H1 (cell line): Measurements from ENCODE around the gene ANKMY2. TPM values are rescaled to one million over a fixed set of nuclear protein-coding genes. Genes with fewer than 3 reads are reported as not detected.

Experiments
- CTCF ChIA-PET: fragments of 300-600 bp; sonication (Branson Sonifier 250); formaldehyde crosslinking; loops from one replicate; lab custom pipeline; 2021; ENCODE audit not compliant: partially characterized antibody; lab: Charles Lee
- POLR2A ChIA-PET: fragments of 300-600 bp; sonication (Branson Sonifier 250); formaldehyde crosslinking; loops from one replicate; lab custom pipeline; 2021; ENCODE audit warnings: inconsistent platforms; ENCODE audit not compliant: partially characterized antibody; lab: Charles Lee
- DNase-seq, 2 experiments: peaks; one replicate each; pipeline versions ENCODE4 v3.0.0 to v3.0.0-alpha.2; 2010 to 2022; ENCODE audit warnings: low spot score in 2 of 2, low read depth in 1 of 2, mixed read lengths in 1 of 2
- FAIRE-seq: peaks from 2 replicates; lab custom pipeline; 2011; peaks lifted over from hg19 to GRCh38; lab: Jason Lieb, UNC
- H2AFZ ChIP-seq: 2 replicates; pipeline ENCODE4 v1.8.1; 2012; ENCODE audit warnings: low read length, inconsistent platforms
- H2AK5ac ChIP-seq: 2 replicates; pipeline ENCODE4 v1.6.1; 2013; ENCODE audit warnings: low read depth, low read length
- H2BK120ac ChIP-seq: replicated peaks from 2 replicates; pipeline ENCODE3; 2013; ENCODE audit warnings: low read depth, low read length, inconsistent platforms
- H2BK12ac ChIP-seq: 2 replicates; pipeline ENCODE4 v1.6.1; 2013; ENCODE audit warnings: low read depth, low read length
- H2BK15ac ChIP-seq: 2 replicates; pipeline ENCODE4 v1.6.1; 2013; ENCODE audit warnings: low read length
- H2BK20ac ChIP-seq: 2 replicates; pipeline ENCODE4 v1.6.1; 2013; ENCODE audit warnings: low read length
- H2BK5ac ChIP-seq: 2 replicates; pipeline ENCODE4 v1.6.1; 2013; ENCODE audit warnings: low read depth, low read length
- H3K14ac ChIP-seq: 2 replicates; pipeline ENCODE4 v1.6.1; 2013; ENCODE audit warnings: inconsistent platforms; ENCODE audit not compliant: insufficient read length
- H3K18ac ChIP-seq: 2 replicates; pipeline ENCODE4 v1.6.1; 2013; ENCODE audit warnings: low read length; ENCODE audit errors: extremely low read depth
- H3K23ac ChIP-seq: 2 replicates; pipeline ENCODE4 v1.6.1; 2013; ENCODE audit warnings: inconsistent platforms; ENCODE audit not compliant: insufficient read length
- H3K23me2 ChIP-seq: 2 replicates; pipeline ENCODE4 v1.6.1; 2013; ENCODE audit warnings: low read depth, low read length
- H3K27ac ChIP-seq: 2 replicates; pipeline ENCODE4 v1.6.1; 2011; ENCODE audit warnings: low read depth, low read length, inconsistent platforms
- H3K27me3 ChIP-seq, 4 experiments: replicated peaks in 1 of 4; 1 replicate in 1 of 4; 2 replicates in 3 of 4; pipeline versions ENCODE4 v1.6.1 to v1.8.1; 2011 to 2013; ENCODE audit warnings: low read length in 3 of 4, mild to moderate bottlenecking in 3 of 4, inconsistent platforms in 2 of 4, mixed read lengths in 2 of 4, moderate library complexity in 1 of 4; ENCODE audit not compliant: control insufficient read depth in 3 of 4, insufficient read depth in 3 of 4; ENCODE audit errors: extremely low read depth in 1 of 4
- H3K36me3 ChIP-seq, 4 experiments: 2 replicates each; pipeline versions ENCODE4 v1.6.1 to v1.8.1; 2011 to 2013; ENCODE audit warnings: mild to moderate bottlenecking in 4 of 4, low read length in 3 of 4, moderate library complexity in 2 of 4, control low read depth in 1 of 4, inconsistent platforms in 1 of 4; ENCODE audit not compliant: insufficient read depth in 4 of 4, control insufficient read depth in 2 of 4
- H3K4ac ChIP-seq: replicated peaks from 2 replicates; pipeline ENCODE3; 2013; ENCODE audit warnings: low read length, low read depth, mixed read lengths, inconsistent platforms; ENCODE audit not compliant: insufficient read length
- H3K4me1 ChIP-seq, 4 experiments: replicated peaks in 1 of 4; 1 replicate in 1 of 4; 2 replicates in 3 of 4; pipeline versions ENCODE4 v1.6.1 to v1.8.1; 2011 to 2013; ENCODE audit warnings: low read length in 3 of 4, inconsistent platforms in 2 of 4, mixed read lengths in 1 of 4; ENCODE audit not compliant: insufficient read depth in 4 of 4, control insufficient read depth in 3 of 4
- H3K4me2 ChIP-seq, 2 experiments: 2 replicates each; pipeline versions ENCODE4 v1.6.1 to v1.8.1; 2011 to 2013; ENCODE audit warnings: low read depth in 2 of 2, low read length in 2 of 2, control low read depth in 1 of 2, inconsistent platforms in 1 of 2, mild to moderate bottlenecking in 1 of 2; ENCODE audit not compliant: insufficient read depth in 1 of 2
- H3K4me3 ChIP-seq, 4 experiments: fragments of 200-600, 300-600 bp in 1 of 4; sonication (generic), shearing (Covaris generic), sonication (Bioruptor Twin) in 1 of 4; 2 replicates each; pipeline versions ENCODE4 v1.5.1 to v1.8.1; 2011 to 2016; ENCODE audit warnings: low read length in 4 of 4, low read depth in 3 of 4, control low read depth in 2 of 4, inconsistent platforms in 2 of 4, mild to moderate bottlenecking in 2 of 4, mixed read lengths in 1 of 4, moderate library complexity in 1 of 4; ENCODE audit not compliant: insufficient read depth in 2 of 4; ENCODE audit errors: extremely low read depth in 1 of 4
- H3K56ac ChIP-seq: replicated peaks from 2 replicates; pipeline ENCODE3; 2013; ENCODE audit warnings: low read depth, mild to moderate bottlenecking, mixed read lengths, low read length, inconsistent platforms; ENCODE audit not compliant: insufficient read length
- H3K79me1 ChIP-seq: 2 replicates; pipeline ENCODE4 v1.6.1; 2013; ENCODE audit warnings: low read depth, low read length, control low read depth
- H3K79me2 ChIP-seq, 2 experiments: 2 replicates each; pipeline versions ENCODE4 v1.6.1 to v1.8.1; 2012 to 2013; ENCODE audit warnings: low read length in 2 of 2, mild to moderate bottlenecking in 2 of 2, inconsistent platforms in 1 of 2; ENCODE audit not compliant: insufficient read depth in 2 of 2, control insufficient read depth in 1 of 2
- H3K9ac ChIP-seq, 4 experiments: replicated peaks in 1 of 4; 1 replicate in 1 of 4; 2 replicates in 3 of 4; pipeline versions ENCODE4 v1.6.1 to v1.8.1; 2011 to 2013; ENCODE audit warnings: low read depth in 3 of 4, low read length in 3 of 4, control low read depth in 2 of 4, mild to moderate bottlenecking in 2 of 4, moderate library complexity in 2 of 4, inconsistent platforms in 1 of 4; ENCODE audit errors: extremely low read depth in 1 of 4
- H3K9me3 ChIP-seq, 2 experiments: 2 replicates each; pipeline versions ENCODE4 v1.6.1 to v1.8.1; 2012 to 2013; ENCODE audit warnings: mild to moderate bottlenecking in 2 of 2, moderate library complexity in 2 of 2, control low read depth in 1 of 2, inconsistent platforms in 1 of 2, low read depth in 1 of 2, low read length in 1 of 2, mixed read lengths in 1 of 2; ENCODE audit not compliant: insufficient read depth in 2 of 2
- H4K20me1 ChIP-seq, 2 experiments: replicated peaks in 1 of 2; 2 replicates each; pipeline versions ENCODE3 to v1.8.1; 2011 to 2013; ENCODE audit warnings: inconsistent platforms in 2 of 2, low read length in 2 of 2, mild to moderate bottlenecking in 1 of 2; ENCODE audit not compliant: insufficient read depth in 2 of 2, control insufficient read depth in 1 of 2
- H4K5ac ChIP-seq: 2 replicates; pipeline ENCODE4 v1.6.1; 2013; ENCODE audit warnings: low read length, low read depth, mixed read lengths, inconsistent platforms; ENCODE audit not compliant: insufficient read length
- H4K8ac ChIP-seq: 2 replicates; pipeline ENCODE4 v1.8.0; 2013; ENCODE audit warnings: mild to moderate bottlenecking, moderate library complexity, low read length, inconsistent platforms; ENCODE audit not compliant: insufficient read depth; ENCODE audit errors: extremely low read depth
- H4K91ac ChIP-seq: replicated peaks from 2 replicates; pipeline ENCODE3; 2013; ENCODE audit warnings: low read length, mixed read lengths, inconsistent platforms; ENCODE audit not compliant: insufficient read length
- ASH2L ChIP-seq: fragments of 200-600, 300-600 bp; sonication (generic); IDR thresholded peaks from one replicate; pipeline ENCODE4 v1.7.1; 2017; ENCODE audit warnings: low read length
- RXRA ChIP-seq: IDR thresholded peaks from 2 replicates; pipeline ENCODE4 v1.6.1; 2011; ENCODE audit warnings: low read depth, mild to moderate bottlenecking, low read length, moderate library complexity; ENCODE audit not compliant: insufficient read depth
- WGBS, 2 experiments: shearing (Covaris generic) in 1 of 2; methylation state at CpG; one replicate each; pipeline versions ENCODE4 v1.1.6 to v1.1.7; 2013 to 2015; ENCODE audit warnings: low lambda C conversion rate in 2 of 2, mixed read lengths in 2 of 2, inconsistent platforms in 1 of 2, low coverage in 1 of 2, missing lambda C conversion rate in 1 of 2; ENCODE audit not compliant: insufficient replicate concordance in 2 of 2, insufficient coverage in 1 of 2, insufficient read length in 1 of 2; ENCODE audit errors: extremely low coverage in 1 of 2, missing lambda C conversion rate in 1 of 2; 5-methylcytosine and 5-hydroxymethylcytosine counted together
- polyA plus RNA-seq, 7 experiments: library from polyadenylated mRNA; depleted of rRNA in 3 of 7; stranded (reverse) in 5 of 7; unstranded in 2 of 7; fragments of >200 nt in 5 of 7; fragments of 200-250 nt in 2 of 7; gene quantifications; 1 replicate in 5 of 7; 2 replicates in 1 of 7; 4 replicates in 1 of 7; pipeline versions ENCODE4 v1.2.1 to v1.2.3, GENCODE V29; 2011 to 2013; ENCODE audit warnings: missing spikeins in 2 of 7, mixed read lengths in 2 of 7
- total RNA-seq: library from RNA; stranded (reverse); fragmentation: NEBNext Ultra II Directional; extraction: Animal tissue kit (Norgen Biotek cat#: 25700); gene quantifications from 2 replicates; pipeline ENCODE4 v1.2.1, GENCODE V29; 2021

ANKMY2 gene
- total and polyA plus RNA-seq, 2 of the 8 experiments (the other 6 are each of a cell fraction or from before 2014, with no cell fraction given): 5.2 to 9.3 TPM

GRCh38 chr7:16571941-16572340 lies 73.6 kb downstream of the ANKMY2 start:
- Histone ChIP-seq H3K79me1 (no peaks in the 10 kb centered on the region), H3K4me2 (no peak overlapping the region), H3K18ac (no peak overlapping the region), H3K9me3 (no peaks in the 10 kb centered on the region), H4K20me1 (no peaks in the 10 kb centered on the region), H2AFZ (peak overlapping the region; percentile 96), H2BK5ac (no peak overlapping the region), H3K79me2 (no peaks in the 10 kb centered on the region), H4K91ac (no peak overlapping the region), H3K27me3 (no peaks in the 10 kb centered on the region), H3K4ac (no peak overlapping the region), H3K4me1 (peaks cover 0 to 4% (median 0%) of the 10 kb centered on the region in 4 experiments; a peak in 1 of 7 replicates), H2AK5ac (no peak overlapping the region), H3K4me3 (no peak overlapping the region), H4K8ac (no peak overlapping the region), H3K23ac (no peak overlapping the region), H2BK120ac (no peak overlapping the region)
- POLR2A ChIA-PET: no interaction called here
- DNase-seq: no peak
- peak; percentile 24 for TF ChIP-seq ASH2L
- TF ChIP-seq RXRA: no peak
- TF ChIP-seq, all 59 proteins: peak for 1
- Histone ChIP-seq H2BK20ac (no peak overlapping the region), H3K27ac (no peak overlapping the region), H3K23me2 (0 out of 2 replicates have a peak, but pooled peaks cover under 1% of the 10 kb centered on the region), H3K36me3 (no peaks in the 10 kb centered on the region), H4K5ac (no peak overlapping the region), H2BK15ac (no peak overlapping the region), H2BK12ac (no peak overlapping the region), H3K9ac (no peak overlapping the region), H3K14ac (no peak overlapping the region), H3K56ac (no peak overlapping the region)
- no peak for FAIRE-seq
- CTCF ChIA-PET: interaction anchor here (1.0 kb wide), 1 partner anchor 139 kb away, joined by 4 read pairs; no protein-coding TSS in a partner anchor
- 90% methylated on average over 4 of the region's 4 CpGs; no CpG with 5 or more reads in 1 of the 2 experiments for WGBS, 2 experiments
